ENCODE measurements around the gene MMP21. TPM values are rescaled to one million over a fixed set of nuclear protein-coding genes. Genes with fewer than 3 reads are reported as not detected.

Gene MMP21
- polyA plus RNA-seq, 2 donors = 0.02 to 0.04 TPM

- Histone ChIP-seq H3K9me3 (ENCODE audit: control insufficient read depth in 2 of 2, insufficient read depth in 1 of 2, low read depth in 1 of 2, low read length in 1 of 2) (no peaks in the 10 kb centered on the region), H3K36me3 (ENCODE audit: control insufficient read depth in 2 of 2, insufficient read depth in 2 of 2, low read length in 1 of 2) (peaks cover 1 to 4% of the 10 kb centered on the region in 2 donors), H3K4me1 (ENCODE audit: control insufficient read depth in 2 of 2, insufficient read depth in 2 of 2, low read length in 1 of 2) (peaks cover 0 to 2% of the 10 kb centered on the region in 2 donors), H3K27me3 (ENCODE audit: control insufficient read depth in 1 of 2, insufficient read depth in 2 of 2, low read length in 2 of 2) (no peaks in the 10 kb centered on the region), H3K4me3 (ENCODE audit: low read depth in 1 of 2, low read length in 2 of 2) (peak overlapping the region; percentile 72 to 94), H3K27ac (ENCODE audit: low read depth in 2 of 2, low read length in 1 of 2) (peak overlapping the region; percentile 92 to 94)
- 1% methylated on average over 15 of the region's 15 CpGs for WGBS, 2 donors
These were observed 55.6 kb downstream of the MMP21 start for GRCh38 chr10:125720002-125720382.

- H3K27me3 ChIP-seq (ENCODE audit: control insufficient read depth in 1 of 2, insufficient read depth in 2 of 2, low read length in 2 of 2) = no peaks in the 10 kb centered on the region
- H3K4me3 ChIP-seq (ENCODE audit: low read depth in 1 of 2, low read length in 2 of 2) = peak within 1 kb of the TSS; percentile 72 to 94
- 0% methylated on average over 72 of the region's 72 CpGs for WGBS, 2 donors
- peaks cover 0 to 3% of the 10 kb centered on the region in 2 donors for H3K36me3 ChIP-seq (ENCODE audit: control insufficient read depth in 2 of 2, insufficient read depth in 2 of 2, low read length in 1 of 2)
- H3K4me1 ChIP-seq (ENCODE audit: control insufficient read depth in 2 of 2, insufficient read depth in 2 of 2, low read length in 1 of 2) = peaks cover 0 to 2% of the 10 kb centered on the region in 2 donors
- H3K9me3 ChIP-seq (ENCODE audit: control insufficient read depth in 2 of 2, insufficient read depth in 1 of 2, low read depth in 1 of 2, low read length in 1 of 2) = no peaks in the 10 kb centered on the region
- H3K27ac ChIP-seq (ENCODE audit: low read depth in 2 of 2, low read length in 1 of 2) = peak within 1 kb of the TSS; percentile 92 to 94
These were observed 56.2 kb downstream of the MMP21 start, which contains the start of gene EDRF1 for GRCh38 chr10:125719173-125720001. Gene EDRF1, plus strand, starts transcription at chr10:125719709. Its CDS starts 99 bp downstream, at chr10:125719808.

Other genes with a start within 250 kb of the MMP21 start
- not detected for gene TEX36, start 92.7 kb downstream of the MMP21 start, polyA plus RNA-seq
- 10 to 100 TPM in 1 of 2 donors, 1 to 10 TPM in 1; 8.2 to 14.6 TPM for gene EDRF1, start 56.1 kb downstream of the MMP21 start, polyA plus RNA-seq
- gene UROS, start 47.4 kb upstream of the MMP21 start, polyA plus RNA-seq = 10 to 100 TPM; 16.8 to 23.6 TPM
- gene BCCIP, start 47.7 kb upstream of the MMP21 start, polyA plus RNA-seq = 10 to 100 TPM; 44.4 to 51.7 TPM
- 10 to 100 TPM; 26.1 to 30.5 TPM for gene DHX32, start 105.5 kb upstream of the MMP21 start, polyA plus RNA-seq
- 1 to 10 TPM; 4.3 to 8.1 TPM for gene FANK1, start 120.7 kb upstream of the MMP21 start, polyA plus RNA-seq

All from esophagus (tissue), 2 donors.